GM10248 (cell line): Measurements from ENCODE around the gene KCMF1.

Source experiments
- CTCF ChIA-PET: fragments of 300-600 bp; sonication (Branson Sonifier 250); formaldehyde crosslinking; extraction: SDS; loops from one replicate; lab custom pipeline; 2021; ENCODE audit warnings: antibody characterized with exemption; lab: Yijun Ruan, JAX
- POLR2A ChIA-PET: fragments of 350-650 bp; sonication (Branson Sonifier 250); formaldehyde crosslinking; extraction: SDS; loops from one replicate; lab custom pipeline; 2020; ENCODE audit warnings: antibody characterized with exemption; lab: Yijun Ruan, JAX
- DNase-seq: peaks from one replicate; pipeline ENCODE4 v3.0.0; 2012; ENCODE audit errors: extremely low spot score
- TF ChIP-seq, protein P1 (sequence below): IDR thresholded peaks from 2 replicates; pipeline ENCODE4 v1.5.1; 2012; ENCODE audit warnings: mild to moderate bottlenecking, low read depth; ENCODE audit errors: extremely low read depth, missing control alignments, control extremely low read depth

KCMF1 gene

DNA sequence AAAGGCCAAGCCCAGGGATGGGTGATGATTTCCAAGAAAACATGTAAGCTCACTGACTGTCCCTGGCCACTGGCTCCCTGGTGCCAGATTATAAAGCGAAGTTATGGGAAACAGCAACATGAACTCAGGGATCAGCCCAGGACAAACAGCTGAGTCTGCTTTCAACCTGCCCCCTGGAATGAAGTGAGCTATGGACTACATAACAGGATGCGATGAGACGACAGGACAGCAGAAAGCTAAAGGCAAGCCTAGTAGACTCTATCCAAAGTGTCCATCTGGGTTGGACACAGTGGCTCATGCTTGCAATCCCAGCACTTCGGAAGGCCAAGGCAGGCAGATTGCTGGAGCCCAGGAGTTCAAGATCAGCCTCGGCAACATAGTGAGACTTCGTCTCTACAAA, 16.6 kb upstream of the KCMF1 start:
- DNase-seq, result no peak
- CTCF ChIA-PET, result interaction anchor here (0.7 to 2.0 kb wide), 6 partner anchors 11 to 66 kb away, joined by 3 to 10 read pairs (median 3); no protein-coding TSS in a partner anchor
- TF ChIP-seq, protein P1, sequence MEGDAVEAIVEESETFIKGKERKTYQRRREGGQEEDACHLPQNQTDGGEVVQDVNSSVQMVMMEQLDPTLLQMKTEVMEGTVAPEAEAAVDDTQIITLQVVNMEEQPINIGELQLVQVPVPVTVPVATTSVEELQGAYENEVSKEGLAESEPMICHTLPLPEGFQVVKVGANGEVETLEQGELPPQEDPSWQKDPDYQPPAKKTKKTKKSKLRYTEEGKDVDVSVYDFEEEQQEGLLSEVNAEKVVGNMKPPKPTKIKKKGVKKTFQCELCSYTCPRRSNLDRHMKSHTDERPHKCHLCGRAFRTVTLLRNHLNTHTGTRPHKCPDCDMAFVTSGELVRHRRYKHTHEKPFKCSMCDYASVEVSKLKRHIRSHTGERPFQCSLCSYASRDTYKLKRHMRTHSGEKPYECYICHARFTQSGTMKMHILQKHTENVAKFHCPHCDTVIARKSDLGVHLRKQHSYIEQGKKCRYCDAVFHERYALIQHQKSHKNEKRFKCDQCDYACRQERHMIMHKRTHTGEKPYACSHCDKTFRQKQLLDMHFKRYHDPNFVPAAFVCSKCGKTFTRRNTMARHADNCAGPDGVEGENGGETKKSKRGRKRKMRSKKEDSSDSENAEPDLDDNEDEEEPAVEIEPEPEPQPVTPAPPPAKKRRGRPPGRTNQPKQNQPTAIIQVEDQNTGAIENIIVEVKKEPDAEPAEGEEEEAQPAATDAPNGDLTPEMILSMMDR, result no peak
- POLR2A ChIA-PET, result interaction anchor here (1.1 to 1.6 kb wide), 3 partner anchors 8 to 15 kb away, joined by 5 to 8 read pairs (median 6); no protein-coding TSS in a partner anchor

DNA sequence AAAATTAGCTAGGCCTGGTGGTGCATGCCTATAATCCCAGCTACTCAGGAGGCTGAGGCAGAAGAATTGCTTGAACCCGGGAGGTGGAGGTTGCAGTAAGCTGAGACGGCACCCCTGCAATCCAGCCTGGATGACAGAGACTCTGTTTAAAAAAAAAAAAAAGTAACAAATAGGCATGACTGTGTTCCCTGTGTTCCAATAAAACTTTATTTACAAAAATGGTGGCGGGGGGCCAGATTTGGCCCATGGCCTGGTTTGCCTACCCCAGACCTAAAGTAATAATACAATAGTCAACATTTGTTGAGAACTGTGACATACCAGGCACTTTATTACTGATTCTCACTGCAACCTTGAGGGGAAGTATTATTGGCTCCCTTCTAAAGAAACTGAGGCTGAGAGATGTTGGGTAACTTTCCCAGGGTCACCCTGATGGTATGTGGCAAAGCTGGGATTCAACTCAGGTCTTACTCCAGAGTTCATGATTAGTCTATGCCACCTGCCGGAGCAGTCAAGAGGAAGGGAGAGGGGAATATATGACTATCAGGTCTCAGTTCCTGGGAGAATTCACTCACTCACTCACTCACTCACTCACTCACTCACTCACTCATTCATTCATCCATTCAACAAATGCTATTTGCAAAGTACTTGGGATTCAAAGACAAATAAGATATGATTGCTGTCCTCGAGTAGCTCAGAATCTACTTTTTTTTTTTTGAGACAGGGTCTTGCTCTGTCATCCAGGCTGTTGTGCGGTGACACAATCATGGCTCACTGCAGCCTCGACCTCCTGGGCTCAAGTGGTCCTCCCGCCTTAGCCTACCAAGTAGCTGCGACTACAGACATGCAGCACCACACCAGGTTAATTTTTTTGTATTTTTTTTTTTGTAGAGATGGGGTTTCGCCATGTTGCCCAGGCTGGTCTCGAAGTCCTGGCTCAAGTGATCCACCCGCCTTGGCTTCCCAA, 14.3 kb upstream of the KCMF1 start:
- TF ChIP-seq, protein P1, result no peak
- no peak for DNase-seq
- CTCF ChIA-PET, result interaction anchor here (0.9 to 1.9 kb wide), 4 partner anchors 10 to 31 kb away, joined by 3 to 5 read pairs (median 4); no protein-coding TSS in a partner anchor
- POLR2A ChIA-PET, result no interaction called here

DNA sequence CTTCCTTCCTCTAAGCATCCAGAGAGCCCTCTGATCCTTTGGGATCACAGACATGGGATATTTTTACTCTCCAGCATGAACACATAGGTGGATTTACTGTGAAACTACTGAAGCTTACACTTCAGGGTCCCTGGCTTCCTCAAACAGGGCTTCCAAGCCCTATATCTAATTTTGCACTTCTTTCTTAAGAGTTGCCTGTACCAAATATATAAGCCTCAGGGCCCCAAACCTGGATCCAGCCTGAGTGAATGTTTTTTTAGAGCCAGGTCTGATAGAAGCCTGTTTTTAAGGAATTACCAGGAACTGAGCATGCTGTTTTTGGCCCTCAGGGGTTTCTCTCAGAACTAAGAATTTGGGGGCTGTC, 13.2 kb upstream of the KCMF1 start:
- no peak for DNase-seq
- POLR2A ChIA-PET, result interaction anchor here (0.9 to 1.5 kb wide), 2 partner anchors 11 to 18 kb away, joined by 4 to 8 read pairs; no protein-coding TSS in a partner anchor
- TF ChIP-seq, protein P1, result no peak
- CTCF ChIA-PET, result interaction anchor here (1.2 to 4.6 kb wide), 6 partner anchors 12 to 60 kb away, joined by 3 to 42 read pairs (median 4); no protein-coding TSS in a partner anchor

DNA sequence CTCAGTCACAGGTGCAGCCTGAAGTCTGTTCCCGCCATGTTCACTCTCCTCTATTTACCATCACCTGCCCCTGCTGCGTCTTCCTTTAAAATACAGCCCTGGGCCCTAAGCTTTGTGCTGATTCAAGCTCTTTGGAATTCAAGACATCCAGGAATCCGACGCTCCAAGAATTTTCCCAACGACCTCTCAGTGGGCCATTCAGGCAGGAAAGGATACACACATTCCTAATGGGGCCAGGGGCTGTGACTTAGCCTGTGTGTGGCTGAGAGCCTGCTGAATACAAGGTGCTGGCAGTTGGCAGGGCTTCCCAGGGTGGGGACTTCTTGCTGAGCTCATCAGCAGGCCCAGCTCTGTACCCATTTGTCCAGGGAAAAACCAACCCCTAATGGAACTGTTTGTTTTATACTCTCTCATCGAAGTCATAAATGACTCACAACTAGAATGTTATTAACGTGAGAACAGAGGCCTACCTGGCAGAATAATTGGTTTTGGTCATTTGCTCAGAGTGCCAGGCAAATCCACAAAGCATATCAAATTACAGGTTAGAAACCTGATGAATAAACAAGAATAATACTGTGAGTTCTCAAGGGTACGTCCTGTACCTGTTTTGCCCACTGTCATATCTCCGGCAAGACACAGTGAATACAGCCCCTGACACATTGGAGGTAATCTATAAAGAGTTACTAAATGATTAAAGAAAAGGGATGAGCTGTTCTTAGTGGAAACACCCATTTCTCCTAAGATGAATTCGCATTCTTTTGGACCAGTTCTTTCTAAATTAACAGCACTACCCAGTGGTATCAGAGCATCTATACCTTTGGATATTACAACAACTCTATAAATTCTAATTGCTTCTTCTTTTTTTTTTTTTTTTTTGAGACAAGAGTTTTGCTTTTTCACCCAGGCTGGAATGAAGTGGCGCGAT, 12.6 kb upstream of the KCMF1 start:
- CTCF ChIA-PET, result interaction anchor here (1.2 to 4.6 kb wide), 6 partner anchors 11 to 59 kb away, joined by 3 to 42 read pairs (median 4); no protein-coding TSS in a partner anchor
- POLR2A ChIA-PET, result interaction anchor here (0.6 to 1.5 kb wide), 4 partner anchors 12 to 32 kb away, joined by 3 to 8 read pairs (median 5); no protein-coding TSS in a partner anchor
- no peak for DNase-seq
- TF ChIP-seq, protein P1, result no peak

DNA sequence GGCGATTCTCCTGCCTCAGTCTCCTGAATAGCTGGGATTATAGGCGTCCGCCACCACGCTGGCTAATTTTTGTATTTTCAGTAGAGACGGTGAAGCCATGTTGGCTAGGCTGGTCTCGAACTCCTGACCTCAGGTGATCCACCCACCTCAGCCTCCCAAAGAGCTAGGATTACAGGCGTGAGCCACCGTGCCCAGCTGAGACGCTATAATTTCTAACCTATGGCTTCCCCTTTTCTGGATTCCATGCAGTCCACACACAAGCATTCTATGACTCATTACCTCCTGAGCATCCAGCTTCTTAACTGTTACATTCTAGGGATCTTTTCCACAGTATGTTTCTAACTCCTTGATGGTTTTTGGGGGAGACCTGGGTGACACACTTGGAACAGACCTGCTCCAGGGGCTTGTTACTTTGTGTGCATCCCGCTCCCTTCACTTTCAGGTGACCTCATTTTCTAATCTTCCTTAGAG, 11.8 kb upstream of the KCMF1 start:
- POLR2A ChIA-PET, result interaction anchor here (1.4 to 1.5 kb wide), 2 partner anchors 13 to 16 kb away, joined by 6 to 8 read pairs; no protein-coding TSS in a partner anchor
- TF ChIP-seq, protein P1, result no peak
- CTCF ChIA-PET, result interaction anchor here (1.5 to 4.6 kb wide), 3 partner anchors 14 to 33 kb away, joined by 4 to 42 read pairs (median 13); no protein-coding TSS in a partner anchor
- no peak for DNase-seq
